ENCODE results near the gene CFTR.

Gene CFTR

DNA sequence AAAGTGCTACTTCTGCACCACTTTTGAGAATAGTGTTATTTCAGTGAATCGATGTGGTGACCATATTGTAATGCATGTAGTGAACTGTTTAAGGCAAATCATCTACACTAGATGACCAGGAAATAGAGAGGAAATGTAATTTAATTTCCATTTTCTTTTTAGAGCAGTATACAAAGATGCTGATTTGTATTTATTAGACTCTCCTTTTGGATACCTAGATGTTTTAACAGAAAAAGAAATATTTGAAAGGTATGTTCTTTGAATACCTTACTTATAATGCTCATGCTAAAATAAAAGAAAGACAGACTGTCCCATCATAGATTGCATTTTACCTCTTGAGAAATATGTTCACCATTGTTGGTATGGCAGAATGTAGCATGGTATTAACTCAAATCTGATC, 110.4 kb downstream of the CFTR start:
- DNase-seq (ENCODE audit: low read depth) = no peak

DNA sequence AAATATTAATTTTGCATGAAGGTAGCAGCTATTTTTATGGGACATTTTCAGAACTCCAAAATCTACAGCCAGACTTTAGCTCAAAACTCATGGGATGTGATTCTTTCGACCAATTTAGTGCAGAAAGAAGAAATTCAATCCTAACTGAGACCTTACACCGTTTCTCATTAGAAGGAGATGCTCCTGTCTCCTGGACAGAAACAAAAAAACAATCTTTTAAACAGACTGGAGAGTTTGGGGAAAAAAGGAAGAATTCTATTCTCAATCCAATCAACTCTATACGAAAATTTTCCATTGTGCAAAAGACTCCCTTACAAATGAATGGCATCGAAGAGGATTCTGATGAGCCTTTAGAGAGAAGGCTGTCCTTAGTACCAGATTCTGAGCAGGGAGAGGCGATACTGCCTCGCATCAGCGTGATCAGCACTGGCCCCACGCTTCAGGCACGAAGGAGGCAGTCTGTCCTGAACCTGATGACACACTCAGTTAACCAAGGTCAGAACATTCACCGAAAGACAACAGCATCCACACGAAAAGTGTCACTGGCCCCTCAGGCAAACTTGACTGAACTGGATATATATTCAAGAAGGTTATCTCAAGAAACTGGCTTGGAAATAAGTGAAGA, 112.3 kb downstream of the CFTR start:
- DNase-seq (ENCODE audit: low read depth) = no peak

- DNase-seq (ENCODE audit: low read depth) = no peak
Measured at GRCh38 chr7:117596134-117596533, 116.3 kb downstream of the CFTR start.

DNA sequence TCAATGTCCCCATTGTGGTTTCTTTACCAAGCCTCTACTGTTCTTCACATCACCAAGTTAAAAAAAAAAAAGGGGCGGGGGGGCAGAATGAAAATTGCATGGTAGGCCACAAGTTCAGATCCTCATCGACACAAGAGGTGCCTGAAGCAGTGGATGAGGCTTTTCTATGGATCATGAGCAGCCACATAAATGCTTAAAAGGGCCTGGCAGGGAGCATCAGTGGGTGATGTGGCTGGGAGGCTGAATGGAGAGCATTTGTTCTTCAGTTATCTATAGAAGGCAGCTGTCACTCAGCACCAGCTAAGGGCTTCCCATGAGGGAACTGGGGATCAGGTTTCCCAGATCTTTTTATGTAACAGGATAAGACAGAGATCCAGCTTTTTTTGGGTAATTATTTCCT, 117.9 kb downstream of the CFTR start:
- DNase-seq (ENCODE audit: low read depth) = no peak

GRCh38 chr7:117600911-117601310, 121.1 kb downstream of the CFTR start:
- no peak for DNase-seq (ENCODE audit: low read depth)

- DNase-seq (ENCODE audit: low read depth) = no peak
Measured at GRCh38 chr7:117603627-117604026, 123.8 kb downstream of the CFTR start.

DNA sequence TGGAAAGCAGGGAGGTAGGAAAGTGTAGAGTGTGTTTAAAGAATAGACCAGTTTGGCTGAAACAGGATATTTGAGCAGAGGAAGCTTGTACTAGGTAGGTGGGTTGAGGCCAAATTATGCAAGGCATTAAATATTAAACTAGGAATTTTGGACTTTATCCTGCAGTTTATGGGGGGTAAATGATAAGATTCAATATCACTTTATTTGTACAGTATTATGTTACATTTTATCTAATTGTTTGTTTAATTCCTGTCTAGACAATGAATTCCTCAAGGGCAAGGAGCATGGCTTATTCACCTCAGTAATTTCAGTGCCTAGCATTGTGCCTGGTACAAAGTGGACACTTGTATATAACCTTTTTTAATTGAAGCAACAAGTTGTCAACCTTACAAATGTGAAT, 125.9 kb downstream of the CFTR start:
- no peak for DNase-seq (ENCODE audit: low read depth)

DNA sequence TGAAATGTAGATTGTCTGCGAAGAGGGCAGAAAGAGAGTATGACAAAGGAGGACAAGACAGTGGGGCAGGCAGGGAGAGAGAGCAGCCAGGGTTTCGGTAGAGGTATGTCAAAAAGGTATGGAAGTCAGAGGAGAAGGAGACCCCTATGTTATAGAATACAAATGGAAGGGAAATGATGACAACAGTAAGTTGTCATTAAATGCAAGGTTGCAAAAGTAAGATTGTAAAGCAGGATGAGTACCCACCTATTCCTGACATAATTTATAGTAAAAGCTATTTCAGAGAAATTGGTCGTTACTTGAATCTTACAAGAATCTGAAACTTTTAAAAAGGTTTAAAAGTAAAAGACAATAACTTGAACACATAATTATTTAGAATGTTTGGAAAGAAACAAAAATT, 126.3 kb downstream of the CFTR start:
- no peak for DNase-seq (ENCODE audit: low read depth)

DNA sequence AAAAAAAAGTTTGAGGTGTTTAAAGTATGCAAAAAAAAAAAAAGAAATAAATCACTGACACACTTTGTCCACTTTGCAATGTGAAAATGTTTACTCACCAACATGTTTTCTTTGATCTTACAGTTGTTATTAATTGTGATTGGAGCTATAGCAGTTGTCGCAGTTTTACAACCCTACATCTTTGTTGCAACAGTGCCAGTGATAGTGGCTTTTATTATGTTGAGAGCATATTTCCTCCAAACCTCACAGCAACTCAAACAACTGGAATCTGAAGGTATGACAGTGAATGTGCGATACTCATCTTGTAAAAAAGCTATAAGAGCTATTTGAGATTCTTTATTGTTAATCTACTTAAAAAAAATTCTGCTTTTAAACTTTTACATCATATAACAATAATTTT, 130.6 kb downstream of the CFTR start:
- DNase-seq (ENCODE audit: low read depth) = no peak

- DNase-seq (ENCODE audit: low read depth) = no peak
Measured at GRCh38 chr7:117612637-117613036, 132.8 kb downstream of the CFTR start.

DNA sequence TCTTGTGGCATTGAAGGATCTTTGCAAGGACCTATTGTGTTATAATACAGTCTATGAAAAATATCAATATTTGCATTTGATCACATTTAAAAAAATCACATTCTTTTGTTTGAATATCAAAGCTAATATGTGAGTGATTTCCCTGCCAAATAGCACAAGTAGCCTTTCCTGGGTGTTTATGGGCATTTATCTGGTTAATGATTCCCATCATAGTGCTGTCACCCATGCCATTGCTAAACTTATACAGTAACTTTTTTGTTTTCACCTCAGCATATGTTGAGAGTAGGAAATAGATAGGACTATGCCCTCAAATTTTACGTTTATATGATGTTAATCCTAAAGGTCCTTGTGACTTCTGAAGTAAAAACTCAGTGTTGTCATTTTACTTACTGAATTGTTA, 136.9 kb downstream of the CFTR start:
- DNase-seq (ENCODE audit: low read depth) = no peak

DNA sequence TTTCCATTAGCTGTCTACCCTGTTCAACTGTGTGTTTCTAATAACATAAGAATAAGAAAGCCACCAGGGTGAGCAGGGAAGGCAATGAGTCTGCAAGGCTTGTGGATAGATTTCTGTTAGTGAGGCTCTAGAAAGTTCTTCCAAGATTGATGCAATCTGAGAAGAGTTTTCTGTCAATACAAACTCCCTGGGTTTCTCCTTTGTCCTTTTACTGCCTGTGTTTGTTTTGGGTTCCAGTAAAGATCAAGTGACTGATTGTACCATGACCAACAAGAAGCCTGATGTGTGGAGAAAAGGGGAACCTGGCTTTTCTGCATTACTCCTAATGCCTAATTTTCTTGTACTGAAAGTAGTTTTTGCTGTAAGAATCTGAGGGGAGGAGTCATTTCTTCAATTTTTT, 139.9 kb downstream of the CFTR start:
- DNase-seq (ENCODE audit: low read depth) = no peak

GRCh38 chr7:117621075-117621618, 141.3 kb downstream of the CFTR start:
- no peak for DNase-seq (ENCODE audit: low read depth)

- no peak for DNase-seq (ENCODE audit: low read depth)
Measured at GRCh38 chr7:117623606-117624005, 143.8 kb downstream of the CFTR start.

DNA sequence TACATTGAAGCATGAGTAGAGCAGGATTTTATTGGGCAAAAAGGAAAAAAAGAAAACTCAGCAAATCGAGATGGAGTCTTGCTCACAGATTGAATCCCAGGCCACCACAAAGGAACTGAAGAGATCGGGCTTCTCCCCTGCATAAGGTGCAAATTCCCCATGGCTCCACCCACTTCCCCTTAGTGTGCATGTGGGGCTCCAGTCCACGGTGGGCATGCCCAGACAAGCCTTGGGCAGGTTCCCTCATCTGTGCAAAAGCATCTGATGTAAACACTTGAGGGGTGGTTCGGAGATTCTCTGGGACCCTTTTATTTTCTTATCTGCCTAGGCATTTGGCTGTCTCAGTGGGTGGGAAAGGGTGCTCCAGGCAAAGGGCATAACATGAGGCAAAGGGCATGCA, 150.7 kb downstream of the CFTR start:
- DNase-seq (ENCODE audit: low read depth) = no peak

DNA sequence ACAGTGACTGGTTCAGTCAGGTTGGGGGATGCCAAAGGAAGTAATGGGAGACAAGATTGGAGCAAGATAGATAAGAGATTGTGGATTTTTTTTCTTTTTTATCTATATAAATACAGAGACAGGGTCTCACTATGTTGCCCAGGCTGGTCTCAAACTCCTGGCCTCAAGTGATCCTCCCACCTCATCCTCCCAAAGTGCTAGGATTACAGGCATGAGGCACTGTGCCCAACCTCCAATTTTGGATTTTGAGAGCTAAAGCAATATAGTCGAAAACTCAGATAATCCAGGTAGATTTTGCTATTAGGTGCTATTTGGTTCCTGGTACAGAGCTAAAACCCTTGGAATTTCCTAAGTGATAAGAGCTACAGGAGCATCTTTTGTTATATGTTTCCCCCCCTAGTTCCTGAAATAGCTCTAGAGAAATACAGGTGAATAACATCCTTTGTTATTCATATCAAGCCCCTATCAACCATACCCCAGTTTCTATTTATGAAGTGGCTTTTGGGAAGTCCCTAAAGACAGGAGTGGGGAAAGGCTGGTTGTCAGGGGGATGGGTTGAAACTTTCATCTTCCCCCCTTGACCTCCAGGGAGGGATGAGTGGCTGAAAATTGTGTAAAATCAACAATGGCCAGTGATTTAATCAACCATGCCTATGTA, 151.2 kb downstream of the CFTR start:
- DNase-seq (ENCODE audit: low read depth) = no peak

DNA sequence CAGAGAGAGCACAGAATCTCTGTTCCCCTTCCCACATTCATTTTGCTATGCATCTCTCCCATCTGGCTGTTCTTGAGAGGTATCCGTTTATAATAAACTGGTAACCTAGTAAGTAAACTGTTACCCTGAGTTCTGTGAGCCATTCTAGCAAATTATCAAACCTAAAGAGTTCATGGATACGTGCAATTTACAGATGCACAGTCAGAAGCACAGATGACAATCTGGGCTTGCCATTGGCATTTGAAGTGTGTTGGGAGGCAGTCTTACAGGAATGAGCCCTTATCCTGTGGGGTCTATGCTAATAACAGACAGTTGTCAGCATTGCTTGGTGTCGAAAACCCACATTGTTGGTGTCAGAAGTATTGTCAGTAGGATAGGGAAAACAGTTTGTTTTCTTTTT, 151.8 kb downstream of the CFTR start:
- no peak for DNase-seq (ENCODE audit: low read depth)

GRCh38 chr7:117637937-117638336, 158.1 kb downstream of the CFTR start:
- no peak for DNase-seq (ENCODE audit: low read depth)

- DNase-seq (ENCODE audit: low read depth) = no peak
Measured at GRCh38 chr7:117639966-117640365, 160.1 kb downstream of the CFTR start.

GRCh38 chr7:117640465-117640864, 160.6 kb downstream of the CFTR start:
- DNase-seq (ENCODE audit: low read depth) = no peak

- DNase-seq (ENCODE audit: low read depth) = no peak
Measured at GRCh38 chr7:117645481-117646165, 165.8 kb downstream of the CFTR start.

- DNase-seq (ENCODE audit: low read depth) = no peak
Measured at GRCh38 chr7:117648203-117648866, 168.5 kb downstream of the CFTR start.

Measured in activated gamma-delta T cell treated with anti-CD3 and anti-CD28 coated beads, Interleukin-2, amount 50 U/mL, for 16 hours (primary cell).